ENCODE data around the gene SCAF1.
A peak's percentile ranks its signal among the peaks of the same experiment; 100 is the strongest.

Gene SCAF1

DNA sequence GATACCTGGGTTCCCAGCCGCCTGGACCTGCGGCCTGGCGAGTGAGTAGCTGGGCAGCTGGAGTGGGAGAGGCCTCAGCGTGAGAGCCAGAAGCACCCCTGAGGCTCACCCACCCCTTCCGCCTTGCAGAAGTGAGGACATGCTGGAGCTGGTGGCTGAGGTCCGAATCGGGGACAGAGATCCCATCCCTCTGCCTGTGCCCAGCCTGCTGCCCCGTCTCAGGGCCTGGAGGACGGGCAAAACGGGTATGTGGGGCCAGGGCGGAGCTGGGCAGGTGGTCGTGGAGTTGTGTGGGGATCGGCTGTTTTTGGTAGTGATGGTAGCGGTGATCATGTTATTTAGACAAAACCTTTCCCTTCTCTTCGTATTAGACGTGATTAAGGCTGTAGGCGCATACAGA is 4.6 kb downstream of the SCAF1 start:
- DNase-seq (ENCODE audit: low read depth), result no peak

DNA sequence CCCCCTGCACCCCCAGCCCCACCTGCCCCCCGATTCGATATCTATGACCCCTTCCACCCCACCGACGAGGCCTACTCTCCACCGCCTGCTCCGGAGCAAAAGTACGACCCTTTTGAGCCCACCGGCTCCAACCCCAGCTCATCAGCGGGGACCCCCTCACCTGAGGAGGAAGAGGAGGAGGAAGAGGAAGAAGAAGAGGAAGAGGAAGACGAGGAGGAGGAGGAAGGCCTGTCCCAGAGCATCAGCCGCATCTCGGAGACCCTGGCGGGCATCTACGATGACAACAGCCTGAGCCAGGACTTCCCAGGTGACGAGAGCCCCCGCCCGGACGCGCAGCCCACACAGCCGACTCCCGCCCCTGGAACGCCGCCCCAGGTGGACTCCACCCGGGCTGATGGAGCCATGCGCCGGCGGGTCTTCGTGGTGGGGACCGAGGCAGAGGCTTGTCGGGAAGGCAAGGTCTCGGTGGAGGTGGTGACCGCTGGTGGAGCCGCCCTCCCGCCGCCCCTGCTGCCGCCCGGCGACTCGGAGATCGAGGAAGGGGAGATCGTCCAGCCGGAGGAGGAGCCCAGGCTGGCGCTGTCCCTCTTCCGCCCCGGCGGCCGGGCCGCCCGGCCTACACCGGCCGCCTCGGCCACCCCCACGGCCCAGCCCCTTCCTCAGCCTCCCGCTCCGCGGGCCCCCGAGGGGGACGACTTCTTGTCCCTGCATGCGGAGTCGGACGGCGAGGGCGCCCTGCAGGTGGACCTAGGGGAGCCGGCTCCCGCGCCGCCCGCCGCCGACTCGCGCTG is 9.2 kb downstream of the SCAF1 start:
- DNase-seq (ENCODE audit: low read depth), result no peak

DNA sequence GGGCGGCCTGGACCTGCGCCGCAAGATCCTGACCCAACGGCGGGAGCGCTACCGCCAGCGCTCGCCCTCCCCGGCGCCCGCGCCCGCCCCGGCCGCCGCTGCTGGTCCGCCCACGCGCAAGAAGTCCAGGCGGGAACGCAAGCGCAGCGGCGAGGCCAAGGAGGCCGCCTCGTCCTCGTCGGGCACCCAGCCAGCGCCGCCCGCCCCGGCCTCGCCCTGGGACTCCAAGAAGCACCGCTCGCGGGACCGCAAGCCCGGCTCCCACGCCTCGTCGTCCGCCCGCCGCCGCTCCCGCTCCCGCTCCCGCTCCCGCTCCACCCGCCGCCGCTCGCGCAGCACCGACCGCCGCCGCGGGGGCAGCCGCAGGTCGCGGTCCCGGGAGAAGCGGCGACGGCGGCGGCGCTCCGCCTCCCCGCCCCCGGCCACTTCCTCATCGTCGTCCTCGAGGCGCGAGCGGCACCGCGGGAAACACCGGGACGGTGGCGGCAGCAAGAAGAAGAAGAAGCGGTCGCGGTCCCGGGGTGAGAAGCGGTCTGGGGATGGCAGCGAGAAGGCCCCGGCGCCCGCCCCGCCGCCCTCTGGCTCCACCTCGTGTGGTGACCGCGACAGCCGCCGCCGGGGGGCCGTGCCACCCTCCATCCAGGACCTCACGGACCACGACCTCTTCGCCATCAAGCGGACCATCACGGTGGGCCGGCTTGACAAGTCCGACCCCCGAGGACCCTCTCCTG is 10.0 kb downstream of the SCAF1 start:
- DNase-seq (ENCODE audit: low read depth), result no peak

DNA sequence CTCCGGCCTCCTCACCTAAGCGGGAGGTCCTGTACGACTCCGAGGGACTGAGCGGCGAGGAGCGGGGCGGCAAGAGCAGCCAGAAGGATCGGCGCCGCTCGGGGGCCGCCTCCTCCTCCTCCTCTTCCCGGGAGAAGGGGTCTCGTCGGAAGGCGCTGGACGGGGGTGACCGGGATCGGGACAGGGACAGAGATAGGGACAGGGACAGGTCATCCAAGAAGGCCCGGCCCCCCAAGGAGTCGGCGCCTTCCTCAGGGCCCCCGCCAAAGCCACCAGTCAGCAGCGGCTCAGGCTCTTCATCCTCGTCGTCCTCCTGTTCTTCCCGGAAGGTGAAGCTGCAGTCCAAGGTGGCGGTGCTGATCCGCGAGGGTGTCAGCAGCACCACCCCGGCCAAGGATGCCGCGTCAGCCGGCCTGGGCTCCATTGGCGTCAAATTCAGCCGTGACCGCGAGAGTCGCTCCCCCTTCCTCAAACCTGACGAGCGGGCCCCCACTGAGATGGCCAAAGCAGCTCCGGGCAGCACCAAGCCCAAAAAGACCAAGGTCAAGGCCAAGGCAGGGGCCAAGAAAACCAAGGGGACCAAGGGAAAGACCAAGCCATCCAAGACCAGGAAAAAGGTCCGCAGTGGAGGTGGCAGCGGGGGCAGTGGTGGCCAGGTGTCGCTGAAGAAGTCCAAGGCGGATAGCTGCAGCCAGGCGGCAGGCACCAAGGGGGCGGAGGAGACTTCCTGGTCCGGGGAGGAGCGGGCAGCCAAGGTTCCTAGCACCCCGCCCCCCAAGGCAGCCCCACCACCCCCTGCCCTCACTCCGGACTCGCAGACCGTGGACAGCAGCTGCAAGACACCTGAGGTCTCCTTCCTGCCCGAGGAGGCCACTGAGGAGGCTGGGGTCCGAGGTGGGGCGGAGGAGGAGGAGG is 10.8 kb downstream of the SCAF1 start:
- DNase-seq (ENCODE audit: low read depth), result no peak

DNA sequence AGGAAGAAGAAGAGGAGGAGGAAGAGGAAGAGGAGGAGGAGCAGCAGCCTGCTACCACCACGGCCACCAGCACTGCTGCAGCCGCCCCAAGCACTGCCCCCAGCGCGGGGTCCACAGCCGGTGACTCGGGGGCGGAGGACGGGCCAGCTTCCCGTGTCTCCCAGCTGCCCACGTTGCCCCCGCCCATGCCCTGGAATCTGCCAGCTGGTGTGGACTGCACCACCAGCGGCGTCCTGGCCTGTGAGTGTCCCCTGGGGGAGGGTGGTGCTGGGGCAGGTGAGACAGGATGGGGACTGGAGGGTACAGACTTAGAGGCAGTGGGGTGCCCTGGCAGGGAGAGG is 11.4 kb downstream of the SCAF1 start:
- no peak for DNase-seq (ENCODE audit: low read depth)

DNA sequence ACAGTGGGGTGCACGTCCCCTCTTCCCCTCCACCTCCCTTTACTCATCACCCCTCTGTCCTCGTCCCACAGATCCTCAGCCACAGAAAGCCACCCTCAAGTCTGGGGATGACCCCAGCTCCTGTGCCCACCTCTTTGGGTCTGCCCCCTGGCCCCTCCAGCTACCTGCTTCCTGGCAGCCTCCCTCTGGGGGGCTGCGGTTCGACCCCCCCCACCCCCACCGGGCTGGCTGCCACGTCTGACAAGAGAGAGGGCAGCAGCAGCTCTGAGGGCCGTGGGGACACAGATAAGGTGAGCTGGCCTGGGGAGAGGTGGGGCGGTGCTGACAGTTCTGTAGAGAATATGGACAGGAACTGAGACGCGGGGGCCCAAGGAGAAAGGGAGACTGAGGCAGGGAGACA is 12.6 kb downstream of the SCAF1 start:
- DNase-seq (ENCODE audit: low read depth), result no peak

DNA sequence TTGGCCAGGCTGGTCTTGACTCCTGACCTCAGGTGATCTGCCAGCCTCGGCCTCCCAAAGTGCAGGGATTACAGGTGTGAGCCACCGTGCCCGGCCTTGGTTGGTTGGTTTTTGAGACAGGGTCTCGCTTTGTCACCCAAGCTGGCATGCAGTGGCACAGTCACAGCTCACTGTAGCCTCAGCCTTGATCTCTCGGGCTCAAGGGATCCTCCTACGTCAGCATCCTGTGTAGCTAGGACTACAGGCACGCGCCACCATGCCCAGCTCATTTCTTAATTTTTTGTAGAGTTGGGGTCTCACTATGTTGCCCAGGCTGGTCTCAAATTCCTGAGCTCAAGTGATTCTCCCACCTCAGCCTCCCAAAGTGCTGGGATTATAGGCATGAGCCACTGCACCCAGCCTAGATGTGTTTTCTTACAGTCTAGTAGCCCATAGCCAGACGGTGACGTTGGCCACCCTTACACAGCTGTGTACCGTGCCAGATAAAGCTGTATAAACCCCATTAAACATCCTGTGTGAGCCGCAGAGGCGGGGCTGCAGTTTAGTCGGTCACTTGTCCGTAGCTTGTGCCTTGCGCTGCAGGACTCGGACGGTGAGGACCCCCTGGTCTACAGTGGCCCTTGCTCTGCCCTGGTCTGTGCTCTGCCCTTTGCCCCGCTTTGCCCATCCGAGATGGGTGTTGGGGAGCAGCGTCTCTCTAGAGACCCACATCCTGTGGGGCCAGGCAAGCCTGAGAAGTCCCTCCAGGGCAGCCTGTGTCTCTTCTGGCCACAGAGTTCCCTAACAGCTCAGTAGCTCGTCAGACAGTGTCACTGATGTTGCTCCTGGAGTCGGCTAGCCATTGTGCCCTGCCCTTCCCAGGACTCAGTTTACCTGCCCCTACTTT is 13.8 kb downstream of the SCAF1 start:
- no peak for DNase-seq (ENCODE audit: low read depth)

DNA sequence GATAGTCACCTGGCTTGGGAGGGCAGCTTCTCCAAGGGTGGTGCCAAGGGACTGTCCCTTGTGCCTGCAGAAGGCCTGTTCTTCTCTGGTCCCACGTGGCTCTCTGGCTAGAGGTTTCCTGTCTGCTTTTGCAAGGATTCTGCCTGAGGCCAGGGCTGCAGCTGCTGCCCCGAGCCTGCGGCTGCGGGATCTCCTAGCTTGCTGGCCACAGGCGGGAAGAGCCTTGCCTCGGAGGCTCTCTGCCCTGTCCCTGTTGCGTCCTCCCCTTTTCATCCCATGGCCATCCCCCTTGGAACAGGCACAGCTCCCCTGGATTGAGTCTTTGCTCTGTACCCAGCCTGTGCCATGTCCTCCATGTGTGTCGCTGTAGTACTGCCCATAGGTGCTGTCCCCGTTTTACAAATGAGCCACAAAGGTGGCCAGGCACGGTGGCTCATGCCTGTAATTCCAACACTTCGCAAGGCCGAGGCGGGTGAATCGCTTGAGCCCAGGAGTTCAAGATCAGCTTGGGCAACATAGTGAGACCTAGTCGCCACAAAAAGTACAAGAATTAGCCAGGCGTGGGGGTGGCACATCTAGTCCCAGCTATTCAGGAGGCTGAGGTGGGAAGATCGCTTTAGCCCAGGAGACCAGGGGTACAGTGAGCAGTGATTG is 14.6 kb downstream of the SCAF1 start:
- DNase-seq (ENCODE audit: low read depth), result no peak

DNA sequence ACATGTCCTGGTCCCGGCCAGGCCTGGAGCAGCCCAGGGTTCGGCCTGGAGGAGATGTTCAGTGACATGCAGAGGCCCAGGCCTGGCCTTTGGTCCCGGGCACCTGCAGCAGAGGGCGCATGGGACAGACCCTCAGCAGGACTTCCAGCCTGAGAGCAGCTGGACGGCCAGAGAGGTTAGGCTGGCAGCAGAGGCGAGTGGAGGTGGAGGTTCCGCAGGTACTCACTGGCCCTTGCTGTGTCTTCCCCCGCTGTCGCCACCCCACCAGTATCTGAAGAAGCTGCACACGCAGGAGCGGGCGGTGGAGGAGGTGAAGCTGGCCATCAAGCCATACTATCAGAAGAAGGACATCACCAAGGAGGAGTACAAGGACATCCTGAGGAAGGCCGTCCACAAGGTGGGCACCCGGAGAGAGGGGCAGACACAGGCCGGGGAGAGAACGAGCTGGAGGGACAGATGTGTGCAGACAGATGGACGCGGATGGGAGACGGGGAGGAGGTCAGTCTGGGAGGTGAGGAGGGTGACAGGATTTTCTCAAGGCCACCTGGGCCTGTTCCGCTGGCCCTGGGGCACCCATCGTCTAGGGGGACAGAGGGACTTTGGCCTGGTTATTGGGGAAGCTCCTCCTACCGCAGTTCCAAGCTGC is 15.6 kb downstream of the SCAF1 start:
- no peak for DNase-seq (ENCODE audit: low read depth)

DNA sequence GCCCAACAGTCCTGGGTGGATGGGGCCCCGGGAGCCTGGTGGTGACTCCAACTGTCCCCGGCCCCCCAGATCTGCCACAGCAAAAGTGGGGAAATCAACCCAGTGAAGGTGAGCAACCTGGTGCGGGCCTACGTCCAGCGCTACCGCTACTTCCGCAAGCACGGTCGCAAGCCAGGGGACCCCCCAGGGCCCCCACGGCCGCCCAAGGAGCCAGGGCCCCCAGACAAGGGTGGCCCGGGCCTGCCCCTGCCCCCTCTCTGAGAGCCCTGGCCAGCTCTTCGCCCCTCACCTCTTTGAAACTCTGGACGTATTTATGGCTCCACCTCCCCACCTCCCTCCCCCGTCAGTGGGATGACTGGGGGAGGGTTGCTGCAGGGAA is 16.1 kb downstream of the SCAF1 start:
- no peak for DNase-seq (ENCODE audit: low read depth)

DNA sequence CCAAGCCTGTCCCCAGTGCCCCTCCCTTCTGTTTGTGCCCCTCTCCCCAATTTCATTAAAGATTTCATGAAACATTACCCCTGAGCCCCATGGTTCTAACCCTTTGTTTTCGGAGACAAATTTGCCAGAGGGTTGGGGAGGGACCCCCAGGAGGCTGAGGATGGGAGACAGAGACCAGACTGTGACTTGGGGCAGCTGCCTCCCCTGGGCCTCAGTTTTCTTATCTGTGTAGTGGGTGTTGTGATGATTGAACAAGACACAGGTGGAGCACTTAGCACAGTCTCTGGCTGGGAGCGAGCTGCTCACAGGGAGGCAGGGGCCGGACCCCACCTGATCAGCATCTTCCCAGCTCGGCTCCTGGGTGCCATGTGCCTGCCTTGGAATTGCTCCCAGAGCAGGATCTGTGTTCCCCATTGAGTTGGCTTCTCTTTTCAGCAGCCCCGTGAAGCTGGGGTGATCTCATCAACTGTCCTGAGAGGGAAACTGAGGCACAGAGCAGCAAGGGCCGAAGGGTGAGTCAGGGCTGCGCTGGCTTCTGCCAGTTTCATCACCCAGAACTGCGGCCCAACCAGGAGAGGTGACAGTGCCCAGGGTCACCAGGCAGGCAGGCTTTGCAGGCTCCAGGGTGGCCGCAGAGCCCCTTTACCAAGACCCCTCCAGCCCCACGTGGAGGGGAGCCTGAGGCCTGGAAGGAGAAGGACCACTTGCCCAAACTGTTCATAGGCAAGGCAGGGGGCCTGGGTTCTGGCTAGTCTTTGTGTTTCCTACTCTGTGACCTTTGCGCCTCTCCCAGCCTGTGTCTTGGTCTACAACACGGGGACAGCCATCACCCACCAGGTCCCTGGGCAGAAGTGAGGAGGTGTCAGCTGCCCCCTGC is 16.8 kb downstream of the SCAF1 start:
- no peak for DNase-seq (ENCODE audit: low read depth)

DNA sequence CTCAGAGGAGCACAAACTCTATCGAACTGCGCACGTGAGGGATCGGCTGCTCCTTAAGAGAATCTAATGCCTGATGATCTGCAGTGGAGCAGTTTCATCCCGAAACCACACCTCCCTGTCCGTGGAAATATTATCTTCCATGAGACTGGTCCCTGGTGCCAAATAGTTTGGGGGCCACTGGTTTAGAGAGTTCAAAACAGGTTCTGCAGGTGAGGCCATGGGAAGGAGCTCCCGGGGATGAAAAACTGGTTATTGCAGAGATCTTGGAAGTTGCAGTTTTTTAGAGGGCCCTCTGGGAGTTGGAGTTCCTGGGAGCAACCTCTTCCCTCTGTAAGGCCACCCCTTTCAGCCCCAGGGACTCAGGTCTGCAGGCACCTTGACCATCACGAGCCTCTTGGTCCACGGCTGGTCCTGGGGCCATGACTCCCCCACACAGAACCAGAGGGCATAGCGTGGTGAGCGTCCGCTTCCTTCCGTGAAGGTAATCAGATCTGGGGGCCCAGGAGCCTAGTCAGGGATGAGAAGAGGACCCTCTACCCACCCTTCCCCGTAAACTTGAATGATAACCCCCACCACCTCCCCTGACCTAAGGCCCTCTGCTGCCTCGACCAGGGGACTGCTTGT is 18.4 kb downstream of the SCAF1 start:
- no peak for DNase-seq (ENCODE audit: low read depth)

DNA sequence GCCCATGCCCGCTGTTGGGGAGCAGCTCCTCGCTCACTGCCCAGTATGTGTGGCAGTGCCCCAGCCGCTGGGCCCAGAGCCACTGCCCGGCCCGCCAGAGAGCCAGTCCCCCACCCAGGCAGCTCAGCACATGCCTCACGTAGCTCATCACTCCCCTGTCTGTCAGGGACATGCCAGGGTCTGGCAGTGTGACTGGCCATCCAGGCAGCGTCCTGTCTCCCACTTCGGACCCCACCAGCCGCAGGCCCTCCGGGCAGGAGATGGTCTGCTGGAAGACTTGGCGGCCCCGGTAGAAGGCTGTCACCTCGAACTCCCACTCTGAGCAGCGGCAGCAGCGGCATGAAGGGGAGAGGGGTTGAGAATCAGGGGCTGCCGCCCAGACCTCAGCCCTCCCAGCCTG is 20.0 kb downstream of the SCAF1 start:
- no peak for DNase-seq (ENCODE audit: low read depth)

DNA sequence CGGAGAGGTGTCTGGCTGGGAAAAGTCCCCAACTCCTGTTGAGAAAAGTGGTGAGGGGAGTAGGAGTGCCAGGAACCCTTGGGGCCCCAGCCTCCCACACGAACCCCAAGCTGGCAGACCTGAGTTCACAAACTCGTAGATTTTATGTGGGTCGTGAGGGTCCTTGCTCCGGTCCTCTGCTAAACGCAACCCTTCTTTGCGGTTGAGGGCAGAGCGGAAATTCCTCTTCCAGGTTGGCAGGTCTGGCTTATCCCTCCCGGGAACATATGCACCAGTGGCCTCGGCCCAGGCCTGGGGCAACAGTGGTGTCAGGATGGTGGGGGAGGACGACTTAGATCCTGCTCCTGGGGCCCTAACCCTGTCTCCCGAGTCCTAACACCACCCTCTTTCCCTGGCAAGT is 21.2 kb downstream of the SCAF1 start:
- DNase-seq (ENCODE audit: low read depth), result no peak

DNA sequence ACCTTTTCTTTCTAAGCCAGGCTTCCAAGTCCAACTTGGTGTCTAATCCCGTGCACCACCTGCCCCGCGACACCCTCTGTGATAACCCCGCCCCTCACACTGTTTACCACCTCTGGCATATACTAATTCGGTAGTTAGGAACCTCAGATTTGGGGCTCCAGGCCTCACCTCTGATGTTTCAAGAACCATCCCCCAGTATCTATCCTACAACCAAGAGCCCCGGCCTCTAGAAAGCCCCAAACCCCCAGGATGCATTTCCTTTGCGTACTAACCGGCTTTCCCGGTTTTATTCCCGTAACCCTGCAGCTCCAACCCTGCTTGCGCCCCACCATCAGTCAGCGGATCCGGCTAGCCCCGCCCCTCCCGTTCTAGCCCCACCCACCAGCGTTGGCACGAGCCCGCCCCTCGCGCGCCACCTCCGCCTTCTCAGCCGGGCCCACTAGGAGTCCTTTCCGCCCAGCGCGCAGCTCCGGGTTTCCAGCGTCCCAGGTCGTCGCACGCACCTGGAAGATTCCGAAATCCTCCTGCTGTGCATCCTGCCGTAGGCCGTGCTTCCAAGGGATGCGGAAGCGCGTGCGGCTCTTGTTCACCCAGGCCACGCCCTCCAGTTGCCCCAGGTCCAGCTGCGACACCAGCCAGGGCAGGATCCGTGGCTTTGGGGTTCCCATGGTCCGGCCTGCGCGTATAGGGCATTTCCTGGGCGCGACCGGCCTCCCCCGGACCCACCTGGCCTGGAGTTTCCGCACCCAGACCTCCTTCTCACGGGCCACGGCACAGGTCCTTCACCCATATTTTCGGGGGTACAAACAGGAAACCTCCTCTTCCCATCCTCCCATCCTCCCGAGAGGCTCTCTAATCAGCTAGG is 22.4 kb downstream of the SCAF1 start:
- DNase-seq (ENCODE audit: low read depth), result peak; percentile 95

DNA sequence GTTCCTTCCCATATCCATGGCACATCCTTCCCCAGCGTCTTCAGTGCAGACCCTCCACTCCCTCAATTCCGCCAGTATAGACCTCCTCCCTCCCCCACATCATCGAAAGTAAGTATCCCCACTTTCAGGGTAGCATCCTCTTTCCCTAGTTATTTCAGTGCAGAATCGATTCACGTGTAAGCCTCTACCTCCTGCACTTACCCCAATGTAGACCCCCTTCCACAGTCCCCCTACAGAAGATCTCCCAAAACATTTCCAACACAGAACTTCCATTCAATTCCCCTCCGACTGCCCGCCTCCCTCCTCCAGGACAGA is 23.0 kb downstream of the SCAF1 start:
- no peak for DNase-seq (ENCODE audit: low read depth)

DNA sequence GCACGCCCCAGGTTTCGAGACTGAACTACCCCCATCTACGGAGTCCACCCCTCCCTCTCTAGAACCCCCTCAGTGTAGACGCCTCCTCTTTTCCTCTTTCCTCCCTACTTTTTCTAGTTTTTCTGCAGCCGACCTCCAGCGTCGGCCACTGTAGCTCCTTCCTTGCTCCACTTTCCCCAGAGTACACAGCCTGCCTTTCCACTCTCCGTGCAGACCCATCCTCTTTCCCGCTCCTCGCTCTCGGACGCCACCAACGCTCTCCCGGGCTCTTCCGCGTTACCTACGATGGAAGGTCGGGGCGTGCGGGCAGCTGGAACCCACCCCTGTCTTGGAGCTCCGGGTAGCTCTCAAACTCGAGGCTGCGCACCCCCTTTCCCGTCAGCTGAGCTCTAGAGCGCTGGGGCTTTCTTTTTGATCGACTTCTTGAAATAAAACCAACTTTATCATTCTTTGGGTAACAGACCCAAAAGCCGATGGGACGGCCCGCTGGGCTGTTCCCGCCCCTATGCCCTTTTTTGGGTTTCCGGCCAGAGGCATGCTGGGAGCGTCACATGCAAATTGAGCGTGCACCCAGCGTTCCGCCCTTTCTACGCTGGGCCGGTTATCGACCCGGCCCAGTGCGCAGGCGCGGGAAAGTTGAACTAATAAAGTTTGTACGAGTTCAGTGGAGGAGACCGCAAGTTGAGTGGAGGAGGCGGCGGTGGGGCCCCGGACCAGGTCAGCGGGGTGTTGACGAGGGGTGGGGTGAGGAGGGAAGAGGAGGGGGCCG is 23.5 kb downstream of the SCAF1 start, which contains the start of the genes BCL2L12 and IRF3:
Gene BCL2L12 (plus strand): TSS at position 583 of the 769 bp plus-strand sequence. CDS start 760 bp downstream, outside the sequence.
Gene IRF3 (minus strand): TSS at position 507 of the 769 bp plus-strand sequence. CDS start 1,019 bp downstream, outside the sequence.
- peak; percentile 100 for DNase-seq (ENCODE audit: low read depth)

DNA sequence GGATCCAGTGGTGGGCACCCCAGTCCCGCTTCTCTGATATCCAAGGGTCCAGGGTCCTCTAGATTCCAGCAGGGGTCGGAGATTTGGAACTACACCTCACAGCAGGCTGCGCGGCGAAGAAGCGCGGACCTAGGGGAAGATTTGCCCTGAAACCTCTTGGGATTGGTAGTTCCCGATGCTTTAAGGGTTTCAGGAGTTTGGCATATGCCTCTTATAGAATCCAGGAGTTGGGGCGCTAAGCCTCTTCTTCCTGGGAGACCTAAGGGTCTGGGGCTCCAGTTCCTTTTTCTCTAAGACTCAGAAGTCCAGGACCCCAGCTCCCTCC is 24.1 kb downstream of the SCAF1 start:
- DNase-seq (ENCODE audit: low read depth), result no peak

Measured in activated T-cell treated with anti-CD3 and anti-CD28 coated beads for 1 hour (primary cell).